Measurements from ENCODE around the gene CLEC2L.

GRCh38 chr7:139532636-139533155 lies 9.2 kb downstream of the CLEC2L start:
- TF ChIP-seq, protein P1, sequence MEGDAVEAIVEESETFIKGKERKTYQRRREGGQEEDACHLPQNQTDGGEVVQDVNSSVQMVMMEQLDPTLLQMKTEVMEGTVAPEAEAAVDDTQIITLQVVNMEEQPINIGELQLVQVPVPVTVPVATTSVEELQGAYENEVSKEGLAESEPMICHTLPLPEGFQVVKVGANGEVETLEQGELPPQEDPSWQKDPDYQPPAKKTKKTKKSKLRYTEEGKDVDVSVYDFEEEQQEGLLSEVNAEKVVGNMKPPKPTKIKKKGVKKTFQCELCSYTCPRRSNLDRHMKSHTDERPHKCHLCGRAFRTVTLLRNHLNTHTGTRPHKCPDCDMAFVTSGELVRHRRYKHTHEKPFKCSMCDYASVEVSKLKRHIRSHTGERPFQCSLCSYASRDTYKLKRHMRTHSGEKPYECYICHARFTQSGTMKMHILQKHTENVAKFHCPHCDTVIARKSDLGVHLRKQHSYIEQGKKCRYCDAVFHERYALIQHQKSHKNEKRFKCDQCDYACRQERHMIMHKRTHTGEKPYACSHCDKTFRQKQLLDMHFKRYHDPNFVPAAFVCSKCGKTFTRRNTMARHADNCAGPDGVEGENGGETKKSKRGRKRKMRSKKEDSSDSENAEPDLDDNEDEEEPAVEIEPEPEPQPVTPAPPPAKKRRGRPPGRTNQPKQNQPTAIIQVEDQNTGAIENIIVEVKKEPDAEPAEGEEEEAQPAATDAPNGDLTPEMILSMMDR (conservative IDR thresholded peaks at IDR 0.05; ENCODE audit: low read depth, low read length): no peak
- TF ChIP-seq EZH2 (IDR thresholded peaks at IDR 0.05; ENCODE audit: borderline replicate concordance, low read depth, low read length, poor library complexity, severe bottlenecking): no peak

Data from A673 (cell line).